HepG2 (cell line): ENCODE data around the gene LAMB2. TPM values are rescaled to one million over a fixed set of nuclear protein-coding genes. Genes with fewer than 3 reads are reported as not detected.

Experiments used
- ATAC-seq: fragments of 200-7000 bp; cut with Tn5 transposase; 3 replicates; pipeline ENCODE4 v1.9.1; 2020; ENCODE audit warnings: mild to moderate bottlenecking, moderate library complexity
- BruUV-seq: library from RNA; stranded (reverse); fragments of 400-500 nt; replicated peaks from 2 replicates; lab custom pipeline; 2021; lab: Mats Ljungman, UMichigan
- CTCF ChIA-PET: fragments of 300-600 bp; formaldehyde crosslinking; extraction: SDS; loops from one replicate; lab custom pipeline; 2021; ENCODE audit warnings: low total read pairs, inconsistent platforms, low intra/inter-chr PET ratio; lab: Yijun Ruan, JAX
- POLR2A ChIA-PET: fragments of 350-600 bp; sonication (Branson Sonifier 250); formaldehyde crosslinking; loops from one replicate; lab custom pipeline; 2020; ENCODE audit warnings: antibody characterized with exemption, inconsistent platforms; lab: Yijun Ruan, JAX
- DNase-seq: peaks from one replicate; pipeline ENCODE4 v3.0.0-alpha.2; 2015; ENCODE audit warnings: low spot score
- FAIRE-seq: peaks from 3 replicates; lab custom pipeline; 2011; peaks lifted over from hg19 to GRCh38; lab: Jason Lieb, UNC
- H2AFZ ChIP-seq: one replicate; pipeline ENCODE4 v1.6.1; 2011; ENCODE audit warnings: low read length, inconsistent platforms
- H3K27ac ChIP-seq: fragments of 300-600 bp; 3 replicates; pipeline ENCODE4 v1.8.0; 2011; ENCODE audit warnings: mixed run types, mild to moderate bottlenecking, mixed read lengths, low read length, inconsistent platforms; ENCODE audit not compliant: insufficient read depth; ENCODE audit errors: extremely low read length
- H3K27me3 ChIP-seq, 2 experiments: fragments of 200-600 bp in 1 of 2; 2 replicates in 1 of 2; 3 replicates in 1 of 2; pipeline versions ENCODE4 v1.6.0 to v1.8.0; 2011; ENCODE audit warnings: low read length in 2 of 2, mild to moderate bottlenecking in 2 of 2, moderate library complexity in 2 of 2, inconsistent platforms in 1 of 2; ENCODE audit not compliant: insufficient read depth in 2 of 2, control insufficient read depth in 1 of 2
- H3K36me3 ChIP-seq, 2 experiments: fragments of 200-600 bp in 1 of 2; replicated peaks in 1 of 2; 2 replicates in 1 of 2; 3 replicates in 1 of 2; pipeline versions ENCODE4 v1.5.1 to v1.8.0; 2011; ENCODE audit warnings: low read length in 2 of 2, inconsistent platforms in 1 of 2; ENCODE audit not compliant: insufficient read depth in 2 of 2, control insufficient read depth in 1 of 2
- H3K4me1 ChIP-seq: 2 replicates; pipeline ENCODE4 v1.5.1; 2012; ENCODE audit warnings: low read length, inconsistent platforms; ENCODE audit not compliant: insufficient read depth
- H3K4me2 ChIP-seq: 2 replicates; pipeline ENCODE4 v1.6.0; 2011; ENCODE audit warnings: low read depth, low read length, inconsistent platforms
- H3K4me3 ChIP-seq, 3 experiments: fragments of 200-600 bp in 1 of 3; sonication (generic), shearing (Covaris generic) in 1 of 3; replicated peaks in 1 of 3; 2 replicates each; pipeline ENCODE4 v1.5.1; 2011 to 2016; ENCODE audit warnings: low read length in 3 of 3, inconsistent platforms in 2 of 3, low read depth in 2 of 3, mild to moderate bottlenecking in 2 of 3, control low read depth in 1 of 3, mixed read lengths in 1 of 3; ENCODE audit not compliant: insufficient read depth in 1 of 3
- H3K79me2 ChIP-seq: one replicate; pipeline ENCODE4 v1.6.1; 2011; ENCODE audit warnings: low read length, inconsistent platforms; ENCODE audit not compliant: insufficient read depth
- H3K9ac ChIP-seq: 2 replicates; pipeline ENCODE4 v1.6.0; 2011; ENCODE audit warnings: mild to moderate bottlenecking, low read depth, low read length, inconsistent platforms; ENCODE audit not compliant: insufficient read depth
- H3K9me3 ChIP-seq: 2 replicates; pipeline ENCODE4 v1.5.1; 2012; ENCODE audit warnings: mild to moderate bottlenecking, low read length
- H4K20me1 ChIP-seq: 2 replicates; pipeline ENCODE4 v1.6.0; 2011; ENCODE audit warnings: inconsistent platforms, mild to moderate bottlenecking, low read length, moderate library complexity; ENCODE audit not compliant: insufficient read depth
- FIP1L1 ChIP-seq: fragments of 200-400 bp; formaldehyde crosslinking; IDR thresholded peaks from 2 replicates; pipeline ENCODE4 v1.6.1; 2018; ENCODE audit warnings: low read depth, mild to moderate bottlenecking, low read length, moderate library complexity, borderline replicate concordance; ENCODE audit not compliant: insufficient read depth
- GATAD2A ChIP-seq: IDR thresholded peaks from 2 replicates; pipeline ENCODE4 v1.6.1; 2016
- HMGXB3 ChIP-seq: sonication (generic); formaldehyde crosslinking; IDR thresholded peaks from 2 replicates; pipeline ENCODE4 v1.4.0; 2020; ENCODE audit warnings: missing genetic modification reagents, borderline replicate concordance
- MXD1 ChIP-seq: sonication (generic); formaldehyde crosslinking; IDR thresholded peaks from 2 replicates; pipeline ENCODE4 v1.4.0; 2020; ENCODE audit warnings: mild to moderate bottlenecking, missing genetic modification reagents
- PATZ1 ChIP-seq: sonication (generic); formaldehyde crosslinking; IDR thresholded peaks from 2 replicates; pipeline ENCODE4 v1.4.0; 2020; ENCODE audit warnings: missing genetic modification reagents
- PCBP1 ChIP-seq: fragments of 200-400 bp; formaldehyde crosslinking; IDR thresholded peaks from 2 replicates; pipeline ENCODE4 v1.6.1; 2017; ENCODE audit warnings: mild to moderate bottlenecking, low read depth, low read length, borderline replicate concordance
- SNAI1 ChIP-seq: sonication (generic); formaldehyde crosslinking; IDR thresholded peaks from 2 replicates; pipeline ENCODE4 v1.5.0; 2020; ENCODE audit warnings: mild to moderate bottlenecking, missing genetic modification reagents, borderline replicate concordance
- SP140L ChIP-seq: sonication (generic); formaldehyde crosslinking; IDR thresholded peaks from 2 replicates; pipeline ENCODE4 v1.4.0; 2020; ENCODE audit warnings: missing genetic modification reagents, borderline replicate concordance
- STAG1 ChIP-seq: sonication (generic); formaldehyde crosslinking; IDR thresholded peaks from 2 replicates; pipeline ENCODE4 v1.4.0; 2020; ENCODE audit warnings: missing genetic modification reagents
- ZNF33A ChIP-seq: sonication (generic); formaldehyde crosslinking; IDR thresholded peaks from 2 replicates; pipeline ENCODE4 v1.5.1; 2020; ENCODE audit warnings: missing genetic modification reagents, mild to moderate bottlenecking, moderate library complexity, borderline replicate concordance
- ZNF34 ChIP-seq: sonication (generic); formaldehyde crosslinking; IDR thresholded peaks from 2 replicates; pipeline ENCODE4 v1.4.0; 2020; ENCODE audit warnings: mild to moderate bottlenecking, missing genetic modification reagents, borderline replicate concordance
- ZNF362 ChIP-seq: sonication (generic); formaldehyde crosslinking; IDR thresholded peaks from 2 replicates; pipeline ENCODE4 v1.4.0; 2020; ENCODE audit warnings: missing genetic modification reagents, mild to moderate bottlenecking, borderline replicate concordance
- ZNF431 ChIP-seq: sonication (generic); formaldehyde crosslinking; IDR thresholded peaks from 2 replicates; pipeline ENCODE4 v1.9.0; 2022; ENCODE audit warnings: missing genetic modification reagents, low read depth, mild to moderate bottlenecking, borderline replicate concordance
- ZNF460 ChIP-seq: sonication (generic); formaldehyde crosslinking; IDR thresholded peaks from 2 replicates; pipeline ENCODE4 v1.5.1; 2020; ENCODE audit warnings: missing genetic modification reagents, mild to moderate bottlenecking, borderline replicate concordance
- ZNF552 ChIP-seq: sonication (generic); formaldehyde crosslinking; IDR thresholded peaks from 2 replicates; pipeline ENCODE4 v1.9.0; 2022; ENCODE audit warnings: missing genetic modification reagents, mild to moderate bottlenecking, borderline replicate concordance
- ZNF564 ChIP-seq: sonication (generic); formaldehyde crosslinking; IDR thresholded peaks from 2 replicates; pipeline ENCODE4 v1.8.1; 2023; ENCODE audit warnings: mild to moderate bottlenecking, missing genetic modification reagents
- WGBS: methylation state at CpG from one replicate; pipeline ENCODE4 v1.1.6; 2017; ENCODE audit warnings: low lambda C conversion rate; 5-methylcytosine and 5-hydroxymethylcytosine counted together
- in situ Hi-C: cut with HindIII; loops from 2 replicates; pipeline ENCODE4 v1.10.0; 2017; ENCODE audit warnings: low pct_unique_long_range_greater_than_20kb; ENCODE audit not compliant: extremely low pct_ligation_motif_present
- intact Hi-C: fragments of 100-400 bp; cut with micrococcal nuclease; formaldehyde crosslinking; loops from one replicate; pipeline ENCODE4 v1.10.0; 2022; ENCODE audit not compliant: unreplicated experiment
- polyA plus RNA-seq, 8 experiments: library from polyadenylated mRNA; depleted of rRNA in 3 of 8; stranded (reverse) in 7 of 8; unstranded in 1 of 8; fragments of >200 nt; fragmentation: Illumina TruSeq in 4 of 8; extraction: Trizol in 4 of 8; gene quantifications; 2 replicates each; pipeline versions ENCODE4 v1.2.1 to v1.2.3, GENCODE V29; 2011 to 2016; ENCODE audit warnings: low read depth in 4 of 8, missing spikeins in 1 of 8, mixed read lengths in 1 of 8; ENCODE audit not compliant: insufficient read depth in 1 of 8
- total RNA-seq, 5 experiments: library from RNA; depleted of rRNA; stranded (reverse); fragments of >200 nt; fragmentation: Illumina TruSeq; extraction: Trizol; gene quantifications; 2 replicates each; pipeline ENCODE4 v1.2.3, GENCODE V29; 2016; ENCODE audit warnings: low read depth in 1 of 5

Gene LAMB2
- total and polyA plus RNA-seq, 2 of the 13 experiments (the other 11 are each of a cell fraction or from before 2014, with no cell fraction given), result 208 to 443 TPM

GRCh38 chr3:49104052-49104426, 28.8 kb downstream of the LAMB2 start:
- CTCF ChIA-PET, result no interaction called here
- FAIRE-seq, result no peak
- Histone ChIP-seq H3K27me3 (no peaks in the 10 kb centered on the region), H3K4me1 (peaks cover 24% of the 10 kb centered on the region), H3K4me2 (peak overlapping the region; percentile 94), H3K79me2 (peaks cover 21% of the 10 kb centered on the region), H3K27ac (peak overlapping the region; percentile 93), H3K36me3 (peaks cover 17 to 45% of the 10 kb centered on the region in 2 experiments), H3K9ac (peak overlapping the region; percentile 97), H3K9me3 (no peaks in the 10 kb centered on the region), H3K4me3 (peak overlapping the region; percentile 89 to 94 (median 93)), H2AFZ (no peak overlapping the region), H4K20me1 (no peaks in the 10 kb centered on the region)
- in situ Hi-C loops (no loop called here), intact Hi-C loops (loop anchor here (2.0 kb wide), 1 partner anchor 17 kb away; the partner anchor contains the start of gene USP19)
- 3% methylated on average over 6 of the region's 8 CpGs for WGBS
- peak; percentile 35 for ATAC-seq
- POLR2A ChIA-PET, result interaction anchor here (0.6 to 10.0 kb wide), 6 partner anchors 10 to 97 kb away, joined by 3 to 91 read pairs (median 4); partner anchors contain the start of genes NDUFAF3, QRICH1, USP19 and WDR6
- BruUV-seq, result TSS peak; percentile 67
- DNase-seq, result no peak
- TF ChIP-seq ZNF564 (CRISPR knock-in tag), result no peak
- TF ChIP-seq ZNF431, result no peak
- TF ChIP-seq HMGXB3 (CRISPR knock-in tag), result no peak
- no peak for TF ChIP-seq ZNF33A
- no peak for TF ChIP-seq PCBP1
- 0 out of 2 replicates have a peak, but pooled peaks have one; percentile 2 for TF ChIP-seq MXD1 (CRISPR knock-in tag)
- TF ChIP-seq ZNF552 (CRISPR knock-in tag), result no peak
- TF ChIP-seq STAG1 (CRISPR knock-in tag), result no peak
- 0 out of 2 replicates have a peak, but pooled peaks have one; percentile 6 for TF ChIP-seq GATAD2A (CRISPR knock-in tag)
- 0 out of 2 replicates have a peak, but pooled peaks have one; percentile 40 for TF ChIP-seq ZNF34
- TF ChIP-seq ZNF460 (CRISPR knock-in tag), result no peak
- TF ChIP-seq PATZ1 (CRISPR knock-in tag), result no peak
- no peak for TF ChIP-seq SNAI1 (CRISPR knock-in tag)
- TF ChIP-seq ZNF362 (CRISPR knock-in tag), result no peak
- no peak for TF ChIP-seq SP140L
- TF ChIP-seq FIP1L1, result no peak
